ENCODE measurements around the gene RABEP1.

Gene RABEP1

GRCh38 chr17:5286846-5287245, 4.8 kb downstream of the RABEP1 start:
- no peak overlapping the region for H3K9ac ChIP-seq (ENCODE audit: insufficient read length)
- TF ChIP-seq EZH2 (IDR thresholded peaks at IDR 0.05), result no peak
- no peak for TF ChIP-seq FOXP2 (optimal IDR thresholded peaks at IDR 0.05; ENCODE audit: control extremely low read depth, extremely low read length, insufficient read depth)
- TF ChIP-seq POLR2AphosphoS5 (IDR thresholded peaks at IDR 0.05; ENCODE audit: borderline replicate concordance, low read depth, low read length), result no peak
- no peaks in the 10 kb centered on the region for H3K9me3 ChIP-seq (ENCODE audit: low read depth, low read length)
- peaks cover 16% of the 10 kb centered on the region; the same call in 1 of the 2 replicates for H3K36me3 ChIP-seq (ENCODE audit: insufficient read depth, low read length)
- no peak for DNase-seq (ENCODE audit: low read depth, low spot score)
- no peak overlapping the region for H3K27ac ChIP-seq
- no peak overlapping the region for H3K4me3 ChIP-seq

- Histone ChIP-seq H3K4me3 (no peak overlapping the region), H3K36me3 (ENCODE audit: insufficient read depth, low read length) (peaks cover 13% of the 10 kb centered on the region; the same call in 1 of the 2 replicates), H3K9me3 (ENCODE audit: low read depth, low read length) (no peaks in the 10 kb centered on the region), H3K27ac (no peak overlapping the region), H3K9ac (ENCODE audit: insufficient read length) (no peak overlapping the region)
- no peak for DNase-seq (ENCODE audit: low read depth, low spot score)
- TF ChIP-seq EZH2 (IDR thresholded peaks at IDR 0.05) (no peak), FOXP2 (optimal IDR thresholded peaks at IDR 0.05; ENCODE audit: control extremely low read depth, extremely low read length, insufficient read depth) (no peak), POLR2AphosphoS5 (IDR thresholded peaks at IDR 0.05; ENCODE audit: borderline replicate concordance, low read depth, low read length) (no peak)
These were observed 9.7 kb downstream of the RABEP1 start for GRCh38 chr17:5291683-5292350.

GRCh38 chr17:5297245-5297644, 15.2 kb downstream of the RABEP1 start:
- H3K27ac ChIP-seq, result no peak overlapping the region
- no peak for DNase-seq (ENCODE audit: low read depth, low spot score)
- no peak overlapping the region for H3K9ac ChIP-seq (ENCODE audit: insufficient read length)
- TF ChIP-seq EZH2 (IDR thresholded peaks at IDR 0.05), result no peak
- TF ChIP-seq POLR2AphosphoS5 (IDR thresholded peaks at IDR 0.05; ENCODE audit: borderline replicate concordance, low read depth, low read length), result no peak
- TF ChIP-seq FOXP2 (optimal IDR thresholded peaks at IDR 0.05; ENCODE audit: control extremely low read depth, extremely low read length, insufficient read depth), result no peak
- H3K36me3 ChIP-seq (ENCODE audit: insufficient read depth, low read length), result peaks cover 24% of the 10 kb centered on the region; the same call in 1 of the 2 replicates
- no peak overlapping the region for H3K4me3 ChIP-seq
- no peaks in the 10 kb centered on the region for H3K9me3 ChIP-seq (ENCODE audit: low read depth, low read length)

- Histone ChIP-seq H3K36me3 (ENCODE audit: insufficient read depth, low read length) (peaks cover 20% of the 10 kb centered on the region; the same call in 1 of the 2 replicates), H3K4me3 (no peak overlapping the region), H3K9me3 (ENCODE audit: low read depth, low read length) (no peaks in the 10 kb centered on the region), H3K9ac (ENCODE audit: insufficient read length) (no peak overlapping the region), H3K27ac (no peak overlapping the region)
- DNase-seq (ENCODE audit: low read depth, low spot score), result no peak
- TF ChIP-seq POLR2AphosphoS5 (IDR thresholded peaks at IDR 0.05; ENCODE audit: borderline replicate concordance, low read depth, low read length) (no peak), EZH2 (IDR thresholded peaks at IDR 0.05) (no peak), FOXP2 (optimal IDR thresholded peaks at IDR 0.05; ENCODE audit: control extremely low read depth, extremely low read length, insufficient read depth) (no peak)
These were observed 17.3 kb downstream of the RABEP1 start for GRCh38 chr17:5299383-5299782.

GRCh38 chr17:5304636-5305035, 22.6 kb downstream of the RABEP1 start:
- no peak for TF ChIP-seq EZH2 (IDR thresholded peaks at IDR 0.05)
- TF ChIP-seq FOXP2 (optimal IDR thresholded peaks at IDR 0.05; ENCODE audit: control extremely low read depth, extremely low read length, insufficient read depth), result no peak
- no peak for TF ChIP-seq POLR2AphosphoS5 (IDR thresholded peaks at IDR 0.05; ENCODE audit: borderline replicate concordance, low read depth, low read length)
- H3K36me3 ChIP-seq (ENCODE audit: insufficient read depth, low read length), result peaks cover 21% of the 10 kb centered on the region
- H3K9ac ChIP-seq (ENCODE audit: insufficient read length), result no peak overlapping the region
- no peaks in the 10 kb centered on the region for H3K9me3 ChIP-seq (ENCODE audit: low read depth, low read length)
- H3K4me3 ChIP-seq, result no peak overlapping the region
- H3K27ac ChIP-seq, result no peak overlapping the region
- no peak for DNase-seq (ENCODE audit: low read depth, low spot score)

GRCh38 chr17:5309851-5310250, 27.8 kb downstream of the RABEP1 start:
- no peak overlapping the region for H3K4me3 ChIP-seq
- H3K27ac ChIP-seq, result no peak overlapping the region
- peaks cover 35% of the 10 kb centered on the region for H3K36me3 ChIP-seq (ENCODE audit: insufficient read depth, low read length)
- H3K9ac ChIP-seq (ENCODE audit: insufficient read length), result no peak overlapping the region
- TF ChIP-seq EZH2 (IDR thresholded peaks at IDR 0.05) (no peak), FOXP2 (optimal IDR thresholded peaks at IDR 0.05; ENCODE audit: control extremely low read depth, extremely low read length, insufficient read depth) (no peak), POLR2AphosphoS5 (IDR thresholded peaks at IDR 0.05; ENCODE audit: borderline replicate concordance, low read depth, low read length) (no peak)
- no peak for DNase-seq (ENCODE audit: low read depth, low spot score)
- H3K9me3 ChIP-seq (ENCODE audit: low read depth, low read length), result peaks cover 3% of the 10 kb centered on the region

- DNase-seq (ENCODE audit: low read depth, low spot score), result no peak
- Histone ChIP-seq H3K9me3 (ENCODE audit: low read depth, low read length) (no peaks in the 10 kb centered on the region), H3K36me3 (ENCODE audit: insufficient read depth, low read length) (peaks cover 23% of the 10 kb centered on the region), H3K9ac (ENCODE audit: insufficient read length) (no peak overlapping the region), H3K4me3 (no peak overlapping the region), H3K27ac (no peak overlapping the region)
- TF ChIP-seq FOXP2 (optimal IDR thresholded peaks at IDR 0.05; ENCODE audit: control extremely low read depth, extremely low read length, insufficient read depth), result no peak
- no peak for TF ChIP-seq EZH2 (IDR thresholded peaks at IDR 0.05)
- TF ChIP-seq POLR2AphosphoS5 (IDR thresholded peaks at IDR 0.05; ENCODE audit: borderline replicate concordance, low read depth, low read length), result no peak
These were observed 43.8 kb downstream of the RABEP1 start for GRCh38 chr17:5325851-5326250.

- H3K4me3 ChIP-seq, result no peak overlapping the region
- H3K9me3 ChIP-seq (ENCODE audit: low read depth, low read length), result no peaks in the 10 kb centered on the region
- H3K27ac ChIP-seq, result no peak overlapping the region
- no peak for DNase-seq (ENCODE audit: low read depth, low spot score)
- no peak overlapping the region for H3K9ac ChIP-seq (ENCODE audit: insufficient read length)
- peaks cover 23% of the 10 kb centered on the region for H3K36me3 ChIP-seq (ENCODE audit: insufficient read depth, low read length)
- no peak for TF ChIP-seq FOXP2 (optimal IDR thresholded peaks at IDR 0.05; ENCODE audit: control extremely low read depth, extremely low read length, insufficient read depth)
- TF ChIP-seq POLR2AphosphoS5 (IDR thresholded peaks at IDR 0.05; ENCODE audit: borderline replicate concordance, low read depth, low read length), result no peak
- no peak for TF ChIP-seq EZH2 (IDR thresholded peaks at IDR 0.05)
These were observed 47.9 kb downstream of the RABEP1 start for GRCh38 chr17:5329784-5330557.
